ENCODE results near the gene CACNA2D4. TPM values are rescaled to one million over a fixed set of nuclear protein-coding genes. Genes with fewer than 3 reads are reported as not detected.

CACNA2D4 gene
- total and polyA plus RNA-seq, 2 of the 13 experiments (the other 11 are each of a cell fraction or from before 2014, with no cell fraction given), result 14.2 to 136 TPM

- TF ChIP-seq FOSL2 (CRISPR knock-in tag; IDR thresholded peaks at IDR 0.05), result peak; percentile 59
- peak; percentile 75; the same call in 1 of the 2 replicates for TF ChIP-seq THRA (CRISPR knock-in tag; IDR thresholded peaks at IDR 0.05; ENCODE audit: borderline replicate concordance)
- TF ChIP-seq ZFX (CRISPR knock-in tag; IDR thresholded peaks at IDR 0.05; ENCODE audit: low read depth), result 0 out of 2 replicates have a peak, but pooled peaks have one; percentile 41
- 0 out of 2 replicates have a peak, but pooled peaks have one; percentile 54 for TF ChIP-seq SP4 (CRISPR knock-in tag; IDR thresholded peaks at IDR 0.05)
- TF ChIP-seq CBX5 (CRISPR knock-in tag; IDR thresholded peaks at IDR 0.05; ENCODE audit: borderline replicate concordance), result no peak; the same call in 1 of the 2 replicates
- no peak for TF ChIP-seq ZNF839 (CRISPR knock-in tag; IDR thresholded peaks at IDR 0.05; ENCODE audit: borderline replicate concordance)
- TF ChIP-seq HNF1A (IDR thresholded peaks at IDR 0.05; ENCODE audit: low read depth), result no peak
- 0 out of 2 replicates have a peak, but pooled peaks have one; percentile 44 for TF ChIP-seq HNF1A (CRISPR knock-in tag; IDR thresholded peaks at IDR 0.05; ENCODE audit: borderline replicate concordance)
These were observed 102.4 kb downstream of the CACNA2D4 start (continued) for GRCh38 chr12:1815814-1816729.
